Astrocyte of the spinal cord (primary cell): ENCODE measurements around the gene SNX10.

Source experiments
- DNase-seq: peaks from one replicate; pipeline ENCODE4 v3.0.0; 2011; ENCODE audit warnings: low read depth, low spot score
- H3K4me3 ChIP-seq: 2 replicates; pipeline ENCODE4 v1.5.1; 2011; ENCODE audit warnings: low read depth, mild to moderate bottlenecking, low read length, moderate library complexity
- in situ Hi-C: cut with HindIII; loops from 2 replicates; pipeline ENCODE4 v1.10.0; 2017; ENCODE audit warnings: low sequenced_read_pairs
- TF ChIP-seq, protein P1 (sequence below): IDR thresholded peaks from 2 replicates; pipeline ENCODE4 v1.5.1; 2012; ENCODE audit warnings: low read depth, mild to moderate bottlenecking, low read length, inconsistent platforms

Gene SNX10

DNA sequence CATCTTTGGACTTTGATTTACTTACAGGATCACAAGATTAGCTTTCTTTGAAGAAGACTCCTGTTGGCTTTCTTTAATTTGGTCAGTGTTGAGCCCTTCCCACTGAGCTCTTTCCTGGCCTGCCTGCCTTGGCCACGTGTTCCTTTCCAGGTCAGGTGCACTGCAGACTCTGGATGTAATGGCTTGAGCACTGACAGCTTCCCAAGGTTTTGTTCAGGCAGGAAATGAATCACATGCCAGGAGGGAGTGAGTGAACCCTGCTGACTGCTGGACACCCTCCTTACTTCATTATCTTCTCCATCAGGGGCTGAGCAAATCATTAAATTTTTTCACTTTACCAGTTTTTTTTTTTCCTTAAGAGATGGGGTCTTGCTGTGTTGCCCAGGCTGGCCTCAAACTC is 29.8 kb downstream of the SNX10 start:
- TF ChIP-seq, protein P1, sequence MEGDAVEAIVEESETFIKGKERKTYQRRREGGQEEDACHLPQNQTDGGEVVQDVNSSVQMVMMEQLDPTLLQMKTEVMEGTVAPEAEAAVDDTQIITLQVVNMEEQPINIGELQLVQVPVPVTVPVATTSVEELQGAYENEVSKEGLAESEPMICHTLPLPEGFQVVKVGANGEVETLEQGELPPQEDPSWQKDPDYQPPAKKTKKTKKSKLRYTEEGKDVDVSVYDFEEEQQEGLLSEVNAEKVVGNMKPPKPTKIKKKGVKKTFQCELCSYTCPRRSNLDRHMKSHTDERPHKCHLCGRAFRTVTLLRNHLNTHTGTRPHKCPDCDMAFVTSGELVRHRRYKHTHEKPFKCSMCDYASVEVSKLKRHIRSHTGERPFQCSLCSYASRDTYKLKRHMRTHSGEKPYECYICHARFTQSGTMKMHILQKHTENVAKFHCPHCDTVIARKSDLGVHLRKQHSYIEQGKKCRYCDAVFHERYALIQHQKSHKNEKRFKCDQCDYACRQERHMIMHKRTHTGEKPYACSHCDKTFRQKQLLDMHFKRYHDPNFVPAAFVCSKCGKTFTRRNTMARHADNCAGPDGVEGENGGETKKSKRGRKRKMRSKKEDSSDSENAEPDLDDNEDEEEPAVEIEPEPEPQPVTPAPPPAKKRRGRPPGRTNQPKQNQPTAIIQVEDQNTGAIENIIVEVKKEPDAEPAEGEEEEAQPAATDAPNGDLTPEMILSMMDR: no peak
- DNase-seq: no peak
- H3K4me3 ChIP-seq: no peak overlapping the region
- in situ Hi-C loops: no loop called here

DNA sequence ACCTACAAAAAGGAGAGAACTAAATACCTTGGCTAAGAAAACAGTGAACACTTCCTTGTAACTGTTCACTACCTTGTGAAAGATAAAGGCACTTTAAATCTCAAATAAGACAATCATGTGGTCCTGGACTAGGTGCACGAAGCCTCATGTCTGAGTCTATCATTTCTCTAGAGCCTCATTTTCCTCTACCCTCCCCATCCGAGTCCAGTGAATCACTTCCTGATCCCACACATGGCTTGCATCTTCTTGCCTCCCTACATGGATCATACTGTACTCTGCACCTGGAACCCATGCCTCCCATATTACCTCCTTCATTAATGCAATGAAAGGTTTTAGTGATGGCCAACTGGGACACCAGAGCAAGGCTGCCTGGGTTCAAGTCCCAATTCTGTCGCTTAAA is 34.5 kb downstream of the SNX10 start:
- H3K4me3 ChIP-seq: no peak overlapping the region
- TF ChIP-seq, protein P1: no peak
- in situ Hi-C loops: no loop called here
- no peak for DNase-seq

DNA sequence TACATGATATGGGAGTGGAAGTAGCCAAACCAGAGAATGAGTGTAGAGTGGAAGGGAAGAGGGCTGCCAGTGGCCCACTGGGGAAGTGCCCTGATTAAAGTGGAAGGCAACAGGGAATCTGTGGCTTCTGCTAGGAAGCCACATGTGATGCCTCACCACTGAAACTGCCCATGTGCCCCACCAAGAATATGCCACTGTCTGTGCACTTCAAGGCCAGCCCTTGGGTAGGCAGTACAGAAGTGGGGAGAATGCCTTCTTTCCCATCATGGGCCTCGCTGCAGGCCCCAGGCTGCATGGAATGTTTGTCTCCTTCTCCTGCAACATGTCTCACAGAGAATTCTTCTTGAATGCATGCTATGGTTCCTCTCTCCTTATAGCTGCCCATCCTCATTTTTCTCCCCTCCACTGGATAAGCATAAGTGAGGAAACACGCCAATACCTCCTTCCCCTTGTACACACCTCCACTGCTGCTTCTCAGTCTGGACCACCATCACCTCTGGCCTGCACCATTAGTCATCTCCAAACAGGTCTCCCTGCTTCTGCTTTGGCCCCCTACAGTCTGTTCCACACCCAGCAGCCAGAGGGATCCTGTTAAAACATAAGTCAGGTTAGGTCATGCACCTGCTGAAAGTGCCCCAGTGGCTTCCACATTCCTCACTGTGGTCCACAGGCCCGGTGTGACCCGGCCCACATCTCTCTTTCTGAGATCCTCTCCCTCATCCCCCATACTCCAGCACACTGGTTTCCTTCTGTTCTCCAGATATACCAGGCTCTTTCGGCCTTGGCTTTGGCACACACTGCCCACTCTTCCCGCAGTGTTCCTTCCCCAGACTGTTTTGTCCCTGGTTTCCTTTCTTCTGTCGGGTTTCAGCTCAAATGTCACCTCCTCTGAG is 37.1 kb downstream of the SNX10 start:
- H3K4me3 ChIP-seq: no peak overlapping the region
- TF ChIP-seq, protein P1: no peak
- no peak for DNase-seq
- in situ Hi-C loops: no loop called here

DNA sequence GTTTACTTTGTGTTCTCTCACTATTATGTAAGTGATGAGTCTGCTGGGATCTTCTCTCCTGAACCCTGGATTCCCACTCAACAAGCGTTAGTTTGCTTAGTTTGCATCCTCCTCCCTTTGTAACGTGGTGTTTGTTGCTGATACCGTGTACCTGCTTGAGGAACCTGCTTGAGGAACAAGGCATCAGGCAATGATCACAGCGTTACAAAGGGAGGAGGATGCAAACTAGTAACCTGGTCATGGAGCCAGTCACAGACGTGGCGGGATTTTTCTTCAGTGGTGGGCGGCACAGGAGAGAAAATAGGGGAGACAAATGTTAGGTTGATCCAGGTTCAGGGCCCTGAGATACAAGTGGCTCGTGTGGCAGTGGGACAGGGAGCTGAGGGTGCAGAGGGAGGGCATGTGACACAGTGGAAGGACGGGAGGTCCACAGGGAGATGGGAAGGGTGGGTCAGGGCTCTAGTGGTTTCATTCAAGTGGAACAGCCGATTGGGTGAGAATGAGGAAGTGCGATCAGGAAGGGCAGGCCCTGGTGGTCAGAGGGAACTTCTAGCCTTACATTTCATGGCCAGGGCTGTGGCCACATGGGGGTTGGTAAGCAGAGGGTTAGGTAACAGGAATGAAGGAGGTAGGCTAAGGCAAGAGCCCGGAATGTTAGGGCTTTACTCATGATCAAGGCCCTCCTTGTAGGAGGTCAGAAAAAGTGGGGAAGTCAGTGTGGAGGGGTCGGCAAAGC is 38.0 kb downstream of the SNX10 start:
- no peak overlapping the region for H3K4me3 ChIP-seq
- in situ Hi-C loops: no loop called here
- no peak for DNase-seq
- TF ChIP-seq, protein P1: no peak

DNA sequence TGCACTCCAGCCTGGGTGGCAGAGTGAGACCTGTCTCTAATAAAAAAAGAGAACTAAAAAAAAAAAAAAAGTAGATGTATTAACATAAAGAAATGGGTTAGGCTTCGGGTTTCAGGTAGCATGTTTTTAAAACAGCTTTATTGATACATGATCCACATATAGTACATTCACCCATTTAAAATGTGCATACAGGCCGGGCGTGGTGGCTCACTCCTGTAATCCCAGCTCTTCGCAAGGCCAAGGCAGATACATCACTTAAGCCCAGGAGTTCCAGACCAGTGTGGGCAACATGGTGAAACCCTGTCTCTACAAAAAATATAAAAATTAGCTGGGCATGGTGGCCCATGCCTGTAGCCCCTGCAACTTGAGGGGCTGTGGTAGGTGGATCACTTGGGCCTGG is 39.5 kb downstream of the SNX10 start:
- no peak overlapping the region for H3K4me3 ChIP-seq
- TF ChIP-seq, protein P1: no peak
- DNase-seq: no peak
- in situ Hi-C loops: no loop called here

DNA sequence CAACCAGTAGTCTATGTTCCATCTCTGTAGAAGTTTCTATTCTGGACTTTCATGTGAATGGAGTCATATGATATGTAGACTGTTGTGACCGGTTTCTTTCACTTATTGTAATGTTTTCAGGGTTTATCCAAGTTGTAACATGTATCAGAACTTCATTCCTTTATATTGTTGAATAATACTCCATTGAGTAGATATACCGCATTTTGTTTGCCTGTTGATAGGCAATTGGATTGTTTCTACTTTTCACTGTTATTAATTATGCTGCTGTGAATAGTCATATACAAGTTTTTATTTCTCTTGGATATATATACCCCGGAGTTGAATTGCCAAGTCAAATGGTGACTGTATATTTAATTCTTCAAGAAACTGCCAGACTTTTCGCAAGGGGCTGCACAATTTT is 40.1 kb downstream of the SNX10 start:
- in situ Hi-C loops: no loop called here
- TF ChIP-seq, protein P1: no peak
- no peak for DNase-seq
- H3K4me3 ChIP-seq: no peak overlapping the region
